ENCODE data around the gene RBM15B. TPM values are rescaled to one million over a fixed set of nuclear protein-coding genes. Genes with fewer than 3 reads are reported as not detected.

Gene RBM15B
- total RNA-seq, 1 donor from 2014 or later, result 23.5 TPM

DNA sequence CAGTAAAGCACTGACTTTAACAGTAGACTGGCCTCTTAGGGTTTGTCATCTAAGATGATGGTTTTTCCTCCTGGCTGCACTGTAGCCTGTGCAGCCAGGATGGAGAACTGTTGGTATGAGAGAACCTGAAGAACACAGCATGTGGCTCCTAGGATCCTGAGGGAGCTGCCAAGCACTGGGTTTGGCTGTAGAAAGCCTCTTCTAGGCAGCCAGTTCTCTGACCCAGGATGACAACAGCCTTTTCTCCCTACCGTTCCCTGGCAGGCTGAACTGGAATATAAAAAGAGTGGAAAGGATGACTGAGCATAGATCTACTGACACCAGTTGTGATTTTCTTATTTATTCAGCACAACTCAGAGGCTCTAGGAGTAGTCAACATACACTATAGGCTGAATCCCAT is 40.3 kb upstream of the RBM15B start:
- Histone ChIP-seq H4K20me1 (ENCODE audit: insufficient read depth, low read length) (no peaks in the 10 kb centered on the region), H3K4me1 (ENCODE audit: insufficient read depth, low read length) (no peaks in the 10 kb centered on the region), H3K27me3 (ENCODE audit: insufficient read depth, low read length) (no peaks in the 10 kb centered on the region), H3K9ac (ENCODE audit: low read length) (no peak overlapping the region), H3K9me3 (ENCODE audit: insufficient read depth, low read depth, low read length) (no peaks in the 10 kb centered on the region), H3K27ac (ENCODE audit: low read depth, low read length) (no peak overlapping the region), H3K4me2 (ENCODE audit: low read length) (no peak overlapping the region), H2AFZ (ENCODE audit: low read depth, low read length) (no peak overlapping the region), H3K36me3 (ENCODE audit: insufficient read depth, low read length) (no peaks in the 10 kb centered on the region), H3K4me3 (ENCODE audit: insufficient read depth, low read depth, low read length) (no peak overlapping the region), H3K79me2 (ENCODE audit: insufficient read depth, low read length) (no peaks in the 10 kb centered on the region)
- no peak overlapping the region for H3K27ac Mint-ChIP-seq (ENCODE audit: unreplicated experiment)
- TF ChIP-seq EZH2 (IDR thresholded peaks at IDR 0.05; ENCODE audit: insufficient read depth, low read length), result no peak
- TF ChIP-seq, protein P1, sequence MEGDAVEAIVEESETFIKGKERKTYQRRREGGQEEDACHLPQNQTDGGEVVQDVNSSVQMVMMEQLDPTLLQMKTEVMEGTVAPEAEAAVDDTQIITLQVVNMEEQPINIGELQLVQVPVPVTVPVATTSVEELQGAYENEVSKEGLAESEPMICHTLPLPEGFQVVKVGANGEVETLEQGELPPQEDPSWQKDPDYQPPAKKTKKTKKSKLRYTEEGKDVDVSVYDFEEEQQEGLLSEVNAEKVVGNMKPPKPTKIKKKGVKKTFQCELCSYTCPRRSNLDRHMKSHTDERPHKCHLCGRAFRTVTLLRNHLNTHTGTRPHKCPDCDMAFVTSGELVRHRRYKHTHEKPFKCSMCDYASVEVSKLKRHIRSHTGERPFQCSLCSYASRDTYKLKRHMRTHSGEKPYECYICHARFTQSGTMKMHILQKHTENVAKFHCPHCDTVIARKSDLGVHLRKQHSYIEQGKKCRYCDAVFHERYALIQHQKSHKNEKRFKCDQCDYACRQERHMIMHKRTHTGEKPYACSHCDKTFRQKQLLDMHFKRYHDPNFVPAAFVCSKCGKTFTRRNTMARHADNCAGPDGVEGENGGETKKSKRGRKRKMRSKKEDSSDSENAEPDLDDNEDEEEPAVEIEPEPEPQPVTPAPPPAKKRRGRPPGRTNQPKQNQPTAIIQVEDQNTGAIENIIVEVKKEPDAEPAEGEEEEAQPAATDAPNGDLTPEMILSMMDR (IDR thresholded peaks at IDR 0.05; ENCODE audit: insufficient read depth, low read depth, low read length), result no peak
- H3K9me3 Mint-ChIP-seq (ENCODE audit: unreplicated experiment), result no peaks in the 10 kb centered on the region
- H3K4me3 Mint-ChIP-seq (ENCODE audit: unreplicated experiment), result no peak overlapping the region
- FAIRE-seq (no peak), DNase-seq (ENCODE audit: low read depth) (no peak)
- H3K36me3 Mint-ChIP-seq (ENCODE audit: low read depth, unreplicated experiment), result no peaks in the 10 kb centered on the region
- no peaks in the 10 kb centered on the region for H3K4me1 Mint-ChIP-seq (ENCODE audit: low read depth, unreplicated experiment)
- H3K27me3 Mint-ChIP-seq (ENCODE audit: low read depth, unreplicated experiment), result peaks cover 4% of the 10 kb centered on the region

DNA sequence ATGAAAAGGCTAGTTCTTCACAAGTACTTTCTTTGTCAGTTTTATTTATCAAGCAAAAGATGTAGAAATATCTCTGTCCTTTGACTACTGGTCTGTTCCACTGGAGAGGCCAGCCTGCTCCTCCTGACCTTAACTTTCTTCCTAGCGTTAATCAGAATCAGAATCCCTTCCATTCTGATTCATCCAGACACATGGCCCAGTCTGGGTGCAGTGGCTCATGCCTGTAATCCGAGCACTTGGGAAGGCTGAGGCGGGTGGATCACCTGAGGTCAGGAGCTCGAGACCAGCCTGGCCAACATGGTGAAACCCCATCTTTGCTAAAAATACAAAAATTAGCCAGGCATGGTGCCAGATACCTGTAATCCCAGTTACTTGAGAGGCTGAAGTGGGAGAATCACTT is 38.0 kb upstream of the RBM15B start:
- Histone ChIP-seq H3K4me1 (ENCODE audit: insufficient read depth, low read length) (no peaks in the 10 kb centered on the region), H3K4me2 (ENCODE audit: low read length) (no peak overlapping the region), H3K9me3 (ENCODE audit: insufficient read depth, low read depth, low read length) (no peaks in the 10 kb centered on the region), H4K20me1 (ENCODE audit: insufficient read depth, low read length) (no peaks in the 10 kb centered on the region), H3K27me3 (ENCODE audit: insufficient read depth, low read length) (no peaks in the 10 kb centered on the region), H3K36me3 (ENCODE audit: insufficient read depth, low read length) (no peaks in the 10 kb centered on the region), H2AFZ (ENCODE audit: low read depth, low read length) (no peak overlapping the region), H3K4me3 (ENCODE audit: insufficient read depth, low read depth, low read length) (no peak overlapping the region), H3K79me2 (ENCODE audit: insufficient read depth, low read length) (no peaks in the 10 kb centered on the region), H3K9ac (ENCODE audit: low read length) (no peak overlapping the region), H3K27ac (ENCODE audit: low read depth, low read length) (no peak overlapping the region)
- DNase-seq (ENCODE audit: low read depth), result no peak
- H3K36me3 Mint-ChIP-seq (ENCODE audit: low read depth, unreplicated experiment), result peaks cover 8% of the 10 kb centered on the region
- H3K9me3 Mint-ChIP-seq (ENCODE audit: unreplicated experiment), result no peaks in the 10 kb centered on the region
- H3K4me1 Mint-ChIP-seq (ENCODE audit: low read depth, unreplicated experiment), result no peaks in the 10 kb centered on the region
- no peak for TF ChIP-seq EZH2 (IDR thresholded peaks at IDR 0.05; ENCODE audit: insufficient read depth, low read length)
- TF ChIP-seq, protein P1 (IDR thresholded peaks at IDR 0.05; ENCODE audit: insufficient read depth, low read depth, low read length), result no peak
- H3K27ac Mint-ChIP-seq (ENCODE audit: unreplicated experiment), result no peak overlapping the region
- H3K4me3 Mint-ChIP-seq (ENCODE audit: unreplicated experiment), result no peak overlapping the region
- H3K27me3 Mint-ChIP-seq (ENCODE audit: low read depth, unreplicated experiment), result peaks cover 7% of the 10 kb centered on the region
- no peak for FAIRE-seq

DNA sequence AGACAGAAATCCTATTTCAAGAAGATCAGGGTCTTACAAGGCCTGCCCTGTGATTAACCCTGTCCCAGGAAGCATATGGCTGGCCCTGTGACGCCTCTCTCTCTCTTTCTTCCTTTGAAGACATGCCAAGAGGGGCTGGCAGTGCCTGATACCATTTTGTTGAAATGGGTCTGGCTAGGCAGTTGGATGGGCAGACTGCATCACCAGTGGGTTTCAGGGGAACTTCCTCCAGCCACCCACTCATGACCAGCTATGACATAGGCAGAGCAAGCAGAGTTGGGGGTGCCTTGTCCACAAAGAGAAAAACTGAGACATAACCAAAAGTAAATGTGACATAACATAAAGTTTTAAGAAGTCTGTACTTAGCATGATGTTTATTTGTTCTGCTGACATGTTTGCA is 37.4 kb upstream of the RBM15B start:
- H3K79me2 ChIP-seq (ENCODE audit: insufficient read depth, low read length), result no peaks in the 10 kb centered on the region
- TF ChIP-seq EZH2 (IDR thresholded peaks at IDR 0.05; ENCODE audit: insufficient read depth, low read length), result no peak
- TF ChIP-seq, protein P1 (IDR thresholded peaks at IDR 0.05; ENCODE audit: insufficient read depth, low read depth, low read length), result no peak
- no peak overlapping the region for H3K27ac ChIP-seq (ENCODE audit: low read depth, low read length)
- DNase-seq (ENCODE audit: low read depth) (no peak), FAIRE-seq (no peak)
- H3K9ac ChIP-seq (ENCODE audit: low read length), result no peak overlapping the region
- no peak overlapping the region for H3K4me3 Mint-ChIP-seq (ENCODE audit: unreplicated experiment)
- H3K27me3 Mint-ChIP-seq (ENCODE audit: low read depth, unreplicated experiment), result peaks cover 7% of the 10 kb centered on the region
- no peak overlapping the region for H3K4me3 ChIP-seq (ENCODE audit: insufficient read depth, low read depth, low read length)
- no peaks in the 10 kb centered on the region for H3K4me1 ChIP-seq (ENCODE audit: insufficient read depth, low read length)
- no peaks in the 10 kb centered on the region for H3K9me3 Mint-ChIP-seq (ENCODE audit: unreplicated experiment)
- no peaks in the 10 kb centered on the region for H3K27me3 ChIP-seq (ENCODE audit: insufficient read depth, low read length)
- no peak overlapping the region for H3K4me2 ChIP-seq (ENCODE audit: low read length)
- no peaks in the 10 kb centered on the region for H3K9me3 ChIP-seq (ENCODE audit: insufficient read depth, low read depth, low read length)
- no peak overlapping the region for H2AFZ ChIP-seq (ENCODE audit: low read depth, low read length)
- no peaks in the 10 kb centered on the region for H4K20me1 ChIP-seq (ENCODE audit: insufficient read depth, low read length)
- no peak overlapping the region for H3K27ac Mint-ChIP-seq (ENCODE audit: unreplicated experiment)
- H3K36me3 ChIP-seq (ENCODE audit: insufficient read depth, low read length), result no peaks in the 10 kb centered on the region
- H3K4me1 Mint-ChIP-seq (ENCODE audit: low read depth, unreplicated experiment), result no peaks in the 10 kb centered on the region
- H3K36me3 Mint-ChIP-seq (ENCODE audit: low read depth, unreplicated experiment), result peaks cover 8% of the 10 kb centered on the region

Data from astrocyte (in vitro differentiated cells and primary cell).